WTC11 (cell line): ENCODE measurements around the gene MAPK9. TPM values are rescaled to one million over a fixed set of nuclear protein-coding genes. Genes with fewer than 3 reads are reported as not detected.

Experiments
- ATAC-seq: fragments of 200-7000 bp; cut with Tn5 transposase; 2 replicates; pipeline ENCODE4 v1.10.0; 2021; ENCODE audit warnings: mild to moderate bottlenecking, moderate library complexity
- CTCF ChIA-PET: fragments of 300-600 bp; sonication (Branson Sonifier 250); formaldehyde crosslinking; loops from one replicate; lab custom pipeline; 2021; ENCODE audit warnings: antibody characterized with exemption; lab: Charles Lee
- POLR2A ChIA-PET: fragments of 350-600 bp; sonication (Branson Sonifier 250); formaldehyde crosslinking; loops from one replicate; lab custom pipeline; 2021; ENCODE audit warnings: antibody characterized with exemption; lab: Charles Lee
- DNase-seq: peaks from one replicate; pipeline ENCODE4 v3.0.0; 2021; ENCODE audit warnings: low spot score
- H3K27ac Mint-ChIP-seq: 2 replicates; pipeline ENCODE4 v1.8.0; 2021; ENCODE audit warnings: mixed read lengths
- H3K27me3 Mint-ChIP-seq: 2 replicates; pipeline ENCODE4 v1.8.0; 2021; ENCODE audit warnings: low read depth, mild to moderate bottlenecking, moderate library complexity, mixed read lengths
- H3K36me3 Mint-ChIP-seq: 2 replicates; pipeline ENCODE4 v1.8.0; 2021; ENCODE audit warnings: mixed read lengths
- H3K4me1 Mint-ChIP-seq: 2 replicates; pipeline ENCODE4 v1.8.0; 2022; ENCODE audit warnings: mixed read lengths
- H3K4me3 Mint-ChIP-seq: 2 replicates; pipeline ENCODE4 v1.8.0; 2021; ENCODE audit warnings: mild to moderate bottlenecking, moderate library complexity, mixed read lengths
- H3K9me3 Mint-ChIP-seq: 2 replicates; pipeline ENCODE4 v1.8.0; 2021; ENCODE audit warnings: mixed read lengths
- ATF1 ChIP-seq: sonication (generic); formaldehyde crosslinking; IDR thresholded peaks from 2 replicates; pipeline ENCODE4 v1.8.1; 2023; ENCODE audit warnings: mild to moderate bottlenecking, moderate library complexity, missing genetic modification reagents
- CBFB ChIP-seq: sonication (generic); formaldehyde crosslinking; IDR thresholded peaks from 2 replicates; pipeline ENCODE4 v1.8.1; 2022; ENCODE audit warnings: mild to moderate bottlenecking, low read depth, missing genetic modification reagents
- ESRRA ChIP-seq: sonication (generic); formaldehyde crosslinking; IDR thresholded peaks from 2 replicates; pipeline ENCODE4 v1.8.1; 2022; ENCODE audit warnings: mild to moderate bottlenecking, missing genetic modification reagents, borderline replicate concordance
- GABPB1 ChIP-seq: sonication (generic); formaldehyde crosslinking; IDR thresholded peaks from 2 replicates; pipeline ENCODE4 v1.8.1; 2023; ENCODE audit warnings: mild to moderate bottlenecking, missing genetic modification reagents
- JUN ChIP-seq: sonication (generic); formaldehyde crosslinking; IDR thresholded peaks from 2 replicates; pipeline ENCODE4 v1.8.0; 2023; ENCODE audit warnings: mild to moderate bottlenecking, missing genetic modification reagents
- MYBL2 ChIP-seq: sonication (generic); formaldehyde crosslinking; IDR thresholded peaks from 2 replicates; pipeline ENCODE4 v1.8.1; 2023; ENCODE audit warnings: mild to moderate bottlenecking, moderate library complexity, missing genetic modification reagents
- NR2C2 ChIP-seq: sonication (generic); formaldehyde crosslinking; IDR thresholded peaks from 2 replicates; pipeline ENCODE4 v1.8.0; 2022; ENCODE audit warnings: mild to moderate bottlenecking, missing genetic modification reagents
- NR3C1 ChIP-seq: sonication (generic); formaldehyde crosslinking; conservative IDR thresholded peaks from 2 replicates; pipeline ENCODE4 v1.8.1; 2023; ENCODE audit warnings: low read depth, mild to moderate bottlenecking, missing genetic modification reagents
- OVOL2 ChIP-seq: fragments of 250-450 bp; sonication (Bioruptor Pico); IDR thresholded peaks from 2 replicates; pipeline ENCODE4 v1.9.0; 2021; ENCODE audit warnings: mild to moderate bottlenecking, borderline replicate concordance
- SMAD3 ChIP-seq: sonication (generic); formaldehyde crosslinking; IDR thresholded peaks from 2 replicates; pipeline ENCODE4 v1.8.0; 2022; ENCODE audit warnings: missing genetic modification reagents, mild to moderate bottlenecking, borderline replicate concordance
- ZNF219 ChIP-seq: sonication (generic); formaldehyde crosslinking; IDR thresholded peaks from 2 replicates; pipeline ENCODE4 v1.8.0; 2023; ENCODE audit warnings: missing genetic modification reagents, mild to moderate bottlenecking, borderline replicate concordance
- ZNF317 ChIP-seq: sonication (generic); formaldehyde crosslinking; IDR thresholded peaks from 2 replicates; pipeline ENCODE4 v1.8.1; 2023; ENCODE audit warnings: low read depth, mild to moderate bottlenecking, moderate library complexity, missing genetic modification reagents, borderline replicate concordance
- ZNF416 ChIP-seq: fragments of 250-450 bp; sonication (Bioruptor Pico); IDR thresholded peaks from 2 replicates; pipeline ENCODE4 v1.9.0; 2021; ENCODE audit warnings: mild to moderate bottlenecking, inconsistent platforms
- total RNA-seq: library from RNA; stranded (reverse); gene quantifications from 3 replicates; pipeline ENCODE4 v1.2.3, GENCODE V29; 2021
- TF ChIP-seq, protein P1 (sequence below): sonication (generic); formaldehyde crosslinking; IDR thresholded peaks from 2 replicates; pipeline ENCODE4 v1.8.0; 2022; ENCODE audit warnings: mild to moderate bottlenecking, missing genetic modification reagents
- TF ChIP-seq, protein P2 (sequence below): sonication (generic); formaldehyde crosslinking; IDR thresholded peaks from 2 replicates; pipeline ENCODE4 v1.8.1; 2023; ENCODE audit warnings: mild to moderate bottlenecking, moderate library complexity, missing genetic modification reagents
- TF ChIP-seq, protein P3 (sequence below): sonication (generic); formaldehyde crosslinking; IDR thresholded peaks from 2 replicates; pipeline ENCODE4 v1.8.1; 2022; ENCODE audit warnings: mild to moderate bottlenecking, moderate library complexity, missing genetic modification reagents
- TF ChIP-seq, protein P4 (sequence below): sonication (generic); formaldehyde crosslinking; IDR thresholded peaks from 2 replicates; pipeline ENCODE4 v1.8.1; 2023; ENCODE audit warnings: mild to moderate bottlenecking, missing genetic modification reagents, moderate library complexity
- TF ChIP-seq, protein P5 (sequence below): sonication (generic); formaldehyde crosslinking; IDR thresholded peaks from 2 replicates; pipeline ENCODE4 v1.8.1; 2022; ENCODE audit warnings: mild to moderate bottlenecking, missing genetic modification reagents, moderate library complexity, borderline replicate concordance
- TF ChIP-seq, protein P6 (sequence below): fragments of 200-600 bp; IDR thresholded peaks from 2 replicates; pipeline ENCODE4 v1.8.0; 2022; ENCODE audit warnings: antibody characterized with exemption
- TF ChIP-seq, protein P7 (sequence below): sonication (generic); formaldehyde crosslinking; IDR thresholded peaks from 2 replicates; pipeline ENCODE4 v1.8.0; 2023; ENCODE audit warnings: mild to moderate bottlenecking, missing genetic modification reagents

The MAPK9 gene
- total RNA-seq, 1 experiment from 2014 or later: 42.9 TPM

DNA sequence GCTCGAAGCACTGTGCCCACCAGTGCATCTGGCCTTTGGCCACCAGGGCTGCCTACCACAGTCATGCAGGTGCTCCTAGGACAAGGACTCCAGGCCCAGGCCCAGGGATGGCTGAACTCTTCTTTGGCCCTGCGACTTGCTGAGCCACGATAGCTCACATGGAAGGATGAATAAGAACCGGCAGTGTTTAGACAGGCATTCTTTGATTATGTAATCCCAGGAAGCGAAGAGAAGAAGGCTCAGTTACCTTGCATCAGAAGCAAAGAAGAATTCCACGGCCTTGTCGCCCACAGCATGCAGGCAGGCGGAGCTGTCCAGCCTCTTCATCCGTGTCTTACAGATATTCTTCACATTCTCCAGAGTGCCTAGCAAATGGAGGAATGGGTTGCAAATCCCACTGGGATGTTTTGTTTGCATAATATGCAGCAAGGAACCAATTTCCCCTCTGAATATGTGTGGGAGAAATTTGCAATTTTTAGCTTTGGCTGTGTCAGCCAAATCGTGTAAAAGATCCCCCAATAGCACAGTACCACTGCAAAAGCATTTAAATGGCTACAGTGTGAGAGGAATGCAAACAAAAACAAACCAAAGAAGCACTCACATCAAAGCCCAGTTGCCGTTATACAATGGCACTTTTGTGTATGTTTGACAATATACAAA, 32.2 kb upstream of the MAPK9 start:
- ATAC-seq (no peak), DNase-seq (no peak)
- Mint-ChIP-seq H3K27me3 (no peaks in the 10 kb centered on the region), H3K9me3 (no peaks in the 10 kb centered on the region)
- ChIA-PET CTCF (interaction anchor here (1.5 to 2.0 kb wide), 4 partner anchors 8 to 31 kb away, joined by 4 to 7 read pairs (median 7); no protein-coding TSS in a partner anchor), POLR2A (no interaction called here)
- TF ChIP-seq GABPB1 (CRISPR knock-in tag) (no peak), NR3C1 (CRISPR knock-in tag) (no peak), ESRRA (CRISPR knock-in tag) (no peak), NR2C2 (CRISPR knock-in tag) (no peak), JUN (CRISPR knock-in tag) (no peak), MYBL2 (CRISPR knock-in tag) (no peak), CBFB (no peak), ZNF416 (CRISPR knock-in tag) (no peak), ATF1 (no peak), SMAD3 (CRISPR knock-in tag) (no peak), ZNF219 (no peak), ZNF317 (CRISPR knock-in tag) (no peak), OVOL2 (CRISPR knock-in tag) (no peak)
- TF ChIP-seq, protein P1, sequence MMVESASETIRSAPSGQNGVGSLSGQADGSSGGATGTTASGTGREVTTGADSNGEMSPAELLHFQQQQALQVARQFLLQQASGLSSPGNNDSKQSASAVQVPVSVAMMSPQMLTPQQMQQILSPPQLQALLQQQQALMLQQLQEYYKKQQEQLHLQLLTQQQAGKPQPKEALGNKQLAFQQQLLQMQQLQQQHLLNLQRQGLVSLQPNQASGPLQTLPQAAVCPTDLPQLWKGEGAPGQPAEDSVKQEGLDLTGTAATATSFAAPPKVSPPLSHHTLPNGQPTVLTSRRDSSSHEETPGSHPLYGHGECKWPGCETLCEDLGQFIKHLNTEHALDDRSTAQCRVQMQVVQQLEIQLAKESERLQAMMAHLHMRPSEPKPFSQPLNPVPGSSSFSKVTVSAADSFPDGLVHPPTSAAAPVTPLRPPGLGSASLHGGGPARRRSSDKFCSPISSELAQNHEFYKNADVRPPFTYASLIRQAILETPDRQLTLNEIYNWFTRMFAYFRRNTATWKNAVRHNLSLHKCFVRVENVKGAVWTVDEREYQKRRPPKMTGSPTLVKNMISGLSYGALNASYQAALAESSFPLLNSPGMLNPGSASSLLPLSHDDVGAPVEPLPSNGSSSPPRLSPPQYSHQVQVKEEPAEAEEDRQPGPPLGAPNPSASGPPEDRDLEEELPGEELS (CRISPR knock-in tag): no peak
- TF ChIP-seq, protein P2, sequence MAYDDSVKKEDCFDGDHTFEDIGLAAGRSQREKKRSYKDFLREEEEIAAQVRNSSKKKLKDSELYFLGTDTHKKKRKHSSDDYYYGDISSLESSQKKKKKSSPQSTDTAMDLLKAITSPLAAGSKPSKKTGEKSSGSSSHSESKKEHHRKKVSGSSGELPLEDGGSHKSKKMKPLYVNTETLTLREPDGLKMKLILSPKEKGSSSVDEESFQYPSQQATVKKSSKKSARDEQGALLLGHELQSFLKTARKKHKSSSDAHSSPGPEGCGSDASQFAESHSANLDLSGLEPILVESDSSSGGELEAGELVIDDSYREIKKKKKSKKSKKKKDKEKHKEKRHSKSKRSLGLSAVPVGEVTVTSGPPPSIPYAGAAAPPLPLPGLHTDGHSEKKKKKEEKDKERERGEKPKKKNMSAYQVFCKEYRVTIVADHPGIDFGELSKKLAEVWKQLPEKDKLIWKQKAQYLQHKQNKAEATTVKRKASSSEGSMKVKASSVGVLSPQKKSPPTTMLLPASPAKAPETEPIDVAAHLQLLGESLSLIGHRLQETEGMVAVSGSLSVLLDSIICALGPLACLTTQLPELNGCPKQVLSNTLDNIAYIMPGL (CRISPR knock-in tag): no peak
- TF ChIP-seq, protein P3, sequence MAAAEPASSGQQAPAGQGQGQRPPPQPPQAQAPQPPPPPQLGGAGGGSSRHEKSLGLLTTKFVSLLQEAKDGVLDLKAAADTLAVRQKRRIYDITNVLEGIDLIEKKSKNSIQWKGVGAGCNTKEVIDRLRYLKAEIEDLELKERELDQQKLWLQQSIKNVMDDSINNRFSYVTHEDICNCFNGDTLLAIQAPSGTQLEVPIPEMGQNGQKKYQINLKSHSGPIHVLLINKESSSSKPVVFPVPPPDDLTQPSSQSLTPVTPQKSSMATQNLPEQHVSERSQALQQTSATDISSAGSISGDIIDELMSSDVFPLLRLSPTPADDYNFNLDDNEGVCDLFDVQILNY (CRISPR knock-in tag): no peak
- TF ChIP-seq, protein P4, sequence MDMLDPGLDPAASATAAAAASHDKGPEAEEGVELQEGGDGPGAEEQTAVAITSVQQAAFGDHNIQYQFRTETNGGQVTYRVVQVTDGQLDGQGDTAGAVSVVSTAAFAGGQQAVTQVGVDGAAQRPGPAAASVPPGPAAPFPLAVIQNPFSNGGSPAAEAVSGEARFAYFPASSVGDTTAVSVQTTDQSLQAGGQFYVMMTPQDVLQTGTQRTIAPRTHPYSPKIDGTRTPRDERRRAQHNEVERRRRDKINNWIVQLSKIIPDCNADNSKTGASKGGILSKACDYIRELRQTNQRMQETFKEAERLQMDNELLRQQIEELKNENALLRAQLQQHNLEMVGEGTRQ (CRISPR knock-in tag): no peak
- TF ChIP-seq, protein P5, sequence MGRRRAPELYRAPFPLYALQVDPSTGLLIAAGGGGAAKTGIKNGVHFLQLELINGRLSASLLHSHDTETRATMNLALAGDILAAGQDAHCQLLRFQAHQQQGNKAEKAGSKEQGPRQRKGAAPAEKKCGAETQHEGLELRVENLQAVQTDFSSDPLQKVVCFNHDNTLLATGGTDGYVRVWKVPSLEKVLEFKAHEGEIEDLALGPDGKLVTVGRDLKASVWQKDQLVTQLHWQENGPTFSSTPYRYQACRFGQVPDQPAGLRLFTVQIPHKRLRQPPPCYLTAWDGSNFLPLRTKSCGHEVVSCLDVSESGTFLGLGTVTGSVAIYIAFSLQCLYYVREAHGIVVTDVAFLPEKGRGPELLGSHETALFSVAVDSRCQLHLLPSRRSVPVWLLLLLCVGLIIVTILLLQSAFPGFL (CRISPR knock-in tag): no peak
- TF ChIP-seq, protein P6, sequence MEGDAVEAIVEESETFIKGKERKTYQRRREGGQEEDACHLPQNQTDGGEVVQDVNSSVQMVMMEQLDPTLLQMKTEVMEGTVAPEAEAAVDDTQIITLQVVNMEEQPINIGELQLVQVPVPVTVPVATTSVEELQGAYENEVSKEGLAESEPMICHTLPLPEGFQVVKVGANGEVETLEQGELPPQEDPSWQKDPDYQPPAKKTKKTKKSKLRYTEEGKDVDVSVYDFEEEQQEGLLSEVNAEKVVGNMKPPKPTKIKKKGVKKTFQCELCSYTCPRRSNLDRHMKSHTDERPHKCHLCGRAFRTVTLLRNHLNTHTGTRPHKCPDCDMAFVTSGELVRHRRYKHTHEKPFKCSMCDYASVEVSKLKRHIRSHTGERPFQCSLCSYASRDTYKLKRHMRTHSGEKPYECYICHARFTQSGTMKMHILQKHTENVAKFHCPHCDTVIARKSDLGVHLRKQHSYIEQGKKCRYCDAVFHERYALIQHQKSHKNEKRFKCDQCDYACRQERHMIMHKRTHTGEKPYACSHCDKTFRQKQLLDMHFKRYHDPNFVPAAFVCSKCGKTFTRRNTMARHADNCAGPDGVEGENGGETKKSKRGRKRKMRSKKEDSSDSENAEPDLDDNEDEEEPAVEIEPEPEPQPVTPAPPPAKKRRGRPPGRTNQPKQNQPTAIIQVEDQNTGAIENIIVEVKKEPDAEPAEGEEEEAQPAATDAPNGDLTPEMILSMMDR: no peak
- TF ChIP-seq, protein P7, sequence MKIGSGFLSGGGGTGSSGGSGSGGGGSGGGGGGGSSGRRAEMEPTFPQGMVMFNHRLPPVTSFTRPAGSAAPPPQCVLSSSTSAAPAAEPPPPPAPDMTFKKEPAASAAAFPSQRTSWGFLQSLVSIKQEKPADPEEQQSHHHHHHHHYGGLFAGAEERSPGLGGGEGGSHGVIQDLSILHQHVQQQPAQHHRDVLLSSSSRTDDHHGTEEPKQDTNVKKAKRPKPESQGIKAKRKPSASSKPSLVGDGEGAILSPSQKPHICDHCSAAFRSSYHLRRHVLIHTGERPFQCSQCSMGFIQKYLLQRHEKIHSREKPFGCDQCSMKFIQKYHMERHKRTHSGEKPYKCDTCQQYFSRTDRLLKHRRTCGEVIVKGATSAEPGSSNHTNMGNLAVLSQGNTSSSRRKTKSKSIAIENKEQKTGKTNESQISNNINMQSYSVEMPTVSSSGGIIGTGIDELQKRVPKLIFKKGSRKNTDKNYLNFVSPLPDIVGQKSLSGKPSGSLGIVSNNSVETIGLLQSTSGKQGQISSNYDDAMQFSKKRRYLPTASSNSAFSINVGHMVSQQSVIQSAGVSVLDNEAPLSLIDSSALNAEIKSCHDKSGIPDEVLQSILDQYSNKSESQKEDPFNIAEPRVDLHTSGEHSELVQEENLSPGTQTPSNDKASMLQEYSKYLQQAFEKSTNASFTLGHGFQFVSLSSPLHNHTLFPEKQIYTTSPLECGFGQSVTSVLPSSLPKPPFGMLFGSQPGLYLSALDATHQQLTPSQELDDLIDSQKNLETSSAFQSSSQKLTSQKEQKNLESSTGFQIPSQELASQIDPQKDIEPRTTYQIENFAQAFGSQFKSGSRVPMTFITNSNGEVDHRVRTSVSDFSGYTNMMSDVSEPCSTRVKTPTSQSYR (CRISPR knock-in tag): no peak
- TF ChIP-seq, all 79 proteins: peak for 0
- no peak overlapping the region for H3K4me3 Mint-ChIP-seq
- peaks cover 88% of the 10 kb centered on the region for H3K36me3 Mint-ChIP-seq
- peaks cover 33% of the 10 kb centered on the region for H3K4me1 Mint-ChIP-seq
- peak overlapping the region; percentile 51; the same call in 1 of the 2 replicates for H3K27ac Mint-ChIP-seq
